Astrocyte (in vitro differentiated cells and primary cell): ENCODE measurements around the gene DYSF. TPM values are rescaled to one million over a fixed set of nuclear protein-coding genes. Genes with fewer than 3 reads are reported as not detected.

Experiments used
- DNase-seq: peaks from one replicate; pipeline ENCODE4 v3.0.0-alpha.2; 2010; ENCODE audit warnings: low read depth
- FAIRE-seq: peaks from 2 replicates; lab custom pipeline; 2011; peaks lifted over from hg19 to GRCh38; lab: Jason Lieb, UNC
- H2AFZ ChIP-seq: 2 replicates; pipeline ENCODE4 v1.6.0; 2012; ENCODE audit warnings: low read depth, low read length, inconsistent platforms
- H3K27ac ChIP-seq: 2 replicates; pipeline ENCODE4 v1.5.1; 2011; ENCODE audit warnings: low read depth, low read length, inconsistent platforms
- H3K27me3 ChIP-seq: 2 replicates; pipeline ENCODE4 v1.6.0; 2011; ENCODE audit warnings: low read length, inconsistent platforms; ENCODE audit not compliant: insufficient read depth
- H3K36me3 ChIP-seq: 2 replicates; pipeline ENCODE4 v1.5.1; 2011; ENCODE audit warnings: low read length, inconsistent platforms; ENCODE audit not compliant: insufficient read depth
- H3K4me1 ChIP-seq: 2 replicates; pipeline ENCODE4 v1.5.1; 2011; ENCODE audit warnings: low read length, inconsistent platforms; ENCODE audit not compliant: insufficient read depth
- H3K4me2 ChIP-seq: 2 replicates; pipeline ENCODE4 v1.6.0; 2012; ENCODE audit warnings: low read length, inconsistent platforms
- H3K4me3 ChIP-seq: 2 replicates; pipeline ENCODE4 v1.5.1; 2011; ENCODE audit warnings: low read depth, mild to moderate bottlenecking, low read length, inconsistent platforms; ENCODE audit not compliant: insufficient read depth
- H3K79me2 ChIP-seq: 2 replicates; pipeline ENCODE4 v1.6.0; 2012; ENCODE audit warnings: mild to moderate bottlenecking, low read length, inconsistent platforms; ENCODE audit not compliant: insufficient read depth
- H3K9ac ChIP-seq: 2 replicates; pipeline ENCODE4 v1.6.0; 2012; ENCODE audit warnings: mild to moderate bottlenecking, low read length, inconsistent platforms
- H3K9me3 ChIP-seq: 2 replicates; pipeline ENCODE4 v1.5.1; 2012; ENCODE audit warnings: low read depth, mild to moderate bottlenecking, low read length, inconsistent platforms; ENCODE audit not compliant: insufficient read depth
- H4K20me1 ChIP-seq: 2 replicates; pipeline ENCODE4 v1.6.0; 2012; ENCODE audit warnings: low read length, inconsistent platforms; ENCODE audit not compliant: insufficient read depth
- H3K27ac Mint-ChIP-seq: one replicate; pipeline ENCODE4 v1.8.0; 2021; ENCODE audit warnings: mild to moderate bottlenecking, mixed read lengths; ENCODE audit not compliant: unreplicated experiment
- H3K27me3 Mint-ChIP-seq: one replicate; pipeline ENCODE4 v1.8.0; 2021; ENCODE audit warnings: low read depth, mixed read lengths; ENCODE audit not compliant: unreplicated experiment
- H3K36me3 Mint-ChIP-seq: one replicate; pipeline ENCODE4 v1.8.0; 2021; ENCODE audit warnings: low read depth, mixed read lengths; ENCODE audit not compliant: unreplicated experiment
- H3K4me1 Mint-ChIP-seq: one replicate; pipeline ENCODE4 v1.8.0; 2021; ENCODE audit warnings: low read depth, mixed read lengths; ENCODE audit not compliant: unreplicated experiment
- H3K4me3 Mint-ChIP-seq: one replicate; pipeline ENCODE4 v1.8.0; 2021; ENCODE audit warnings: mild to moderate bottlenecking, moderate library complexity, mixed read lengths; ENCODE audit not compliant: unreplicated experiment
- H3K9me3 Mint-ChIP-seq: one replicate; pipeline ENCODE4 v1.8.0; 2021; ENCODE audit warnings: mild to moderate bottlenecking, mixed read lengths; ENCODE audit not compliant: unreplicated experiment
- CTCF ChIP-seq: IDR thresholded peaks from 2 replicates; pipeline ENCODE4 v1.5.1; 2011; ENCODE audit warnings: low read depth, mild to moderate bottlenecking, inconsistent platforms, low read length, moderate library complexity; ENCODE audit not compliant: insufficient read depth
- EZH2 ChIP-seq: IDR thresholded peaks from 2 replicates; pipeline ENCODE4 v1.6.1; 2012; ENCODE audit warnings: mild to moderate bottlenecking, low read length, inconsistent platforms; ENCODE audit not compliant: insufficient read depth
- total RNA-seq: library from RNA; stranded (reverse); gene quantifications from 2 replicates; pipeline ENCODE4 v1.2.1, GENCODE V29; 2021

Gene DYSF
- total RNA-seq, 1 donor from 2014 or later = 123 TPM

GRCh38 chr2:71469403-71470398 is 16.3 kb downstream of the DYSF start:
- Histone ChIP-seq H3K4me1 (peaks cover 25% of the 10 kb centered on the region), H3K9me3 (no peaks in the 10 kb centered on the region), H3K4me2 (no peak overlapping the region), H3K36me3 (no peaks in the 10 kb centered on the region), H2AFZ (no peak overlapping the region), H3K79me2 (no peaks in the 10 kb centered on the region), H3K4me3 (no peak overlapping the region), H3K27ac (no peak overlapping the region), H4K20me1 (no peaks in the 10 kb centered on the region), H3K27me3 (peaks cover 13% of the 10 kb centered on the region), H3K9ac (no peak overlapping the region)
- Mint-ChIP-seq H3K27ac (peak overlapping the region; percentile 87), H3K36me3 (peaks cover 18% of the 10 kb centered on the region), H3K9me3 (no peaks in the 10 kb centered on the region), H3K27me3 (no peaks in the 10 kb centered on the region), H3K4me1 (peaks cover 59% of the 10 kb centered on the region), H3K4me3 (peak overlapping the region; percentile 50)
- no peak for TF ChIP-seq CTCF
- no peak for TF ChIP-seq EZH2
- FAIRE-seq (no peak), DNase-seq (no peak)

GRCh38 chr2:71471276-71471675 is 17.9 kb downstream of the DYSF start:
- H3K4me1 ChIP-seq = peaks cover 18% of the 10 kb centered on the region
- TF ChIP-seq EZH2 = no peak
- no peak for TF ChIP-seq CTCF
- H3K9me3 ChIP-seq = no peaks in the 10 kb centered on the region
- H3K36me3 ChIP-seq = no peaks in the 10 kb centered on the region
- no peaks in the 10 kb centered on the region for H3K79me2 ChIP-seq
- DNase-seq (peak; percentile 82), FAIRE-seq (no peak)
- no peak overlapping the region for H2AFZ ChIP-seq
- peaks cover 21% of the 10 kb centered on the region for H3K36me3 Mint-ChIP-seq
- no peaks in the 10 kb centered on the region for H3K9me3 Mint-ChIP-seq
- H3K27me3 Mint-ChIP-seq = no peaks in the 10 kb centered on the region
- peak overlapping the region; percentile 50 for H3K27ac ChIP-seq
- H3K4me2 ChIP-seq = peak overlapping the region; percentile 14
- H3K4me3 Mint-ChIP-seq = peak overlapping the region; percentile 34
- peaks cover 4% of the 10 kb centered on the region for H3K27me3 ChIP-seq
- peaks cover 59% of the 10 kb centered on the region for H3K4me1 Mint-ChIP-seq
- H3K4me3 ChIP-seq = no peak overlapping the region
- H3K9ac ChIP-seq = no peak overlapping the region
- no peaks in the 10 kb centered on the region for H4K20me1 ChIP-seq
- H3K27ac Mint-ChIP-seq = peak overlapping the region; percentile 91
